COLO668 (cell line): ENCODE measurements around the gene SEC14L1.
A peak's percentile ranks its signal among the peaks of the same experiment; 100 is the strongest.
"Not testable (repeated sequence)": the region's sequence is repeated elsewhere in the genome, so short reads cannot be mapped to it uniquely, and the experiment has no call there.

ENCODE experiments used
- DNase-seq: peaks from one replicate; lab custom pipeline; 2025; ENCODE audit not compliant: unreplicated experiment; lab: John Stamatoyannopoulos, UW

Gene SEC14L1

DNA sequence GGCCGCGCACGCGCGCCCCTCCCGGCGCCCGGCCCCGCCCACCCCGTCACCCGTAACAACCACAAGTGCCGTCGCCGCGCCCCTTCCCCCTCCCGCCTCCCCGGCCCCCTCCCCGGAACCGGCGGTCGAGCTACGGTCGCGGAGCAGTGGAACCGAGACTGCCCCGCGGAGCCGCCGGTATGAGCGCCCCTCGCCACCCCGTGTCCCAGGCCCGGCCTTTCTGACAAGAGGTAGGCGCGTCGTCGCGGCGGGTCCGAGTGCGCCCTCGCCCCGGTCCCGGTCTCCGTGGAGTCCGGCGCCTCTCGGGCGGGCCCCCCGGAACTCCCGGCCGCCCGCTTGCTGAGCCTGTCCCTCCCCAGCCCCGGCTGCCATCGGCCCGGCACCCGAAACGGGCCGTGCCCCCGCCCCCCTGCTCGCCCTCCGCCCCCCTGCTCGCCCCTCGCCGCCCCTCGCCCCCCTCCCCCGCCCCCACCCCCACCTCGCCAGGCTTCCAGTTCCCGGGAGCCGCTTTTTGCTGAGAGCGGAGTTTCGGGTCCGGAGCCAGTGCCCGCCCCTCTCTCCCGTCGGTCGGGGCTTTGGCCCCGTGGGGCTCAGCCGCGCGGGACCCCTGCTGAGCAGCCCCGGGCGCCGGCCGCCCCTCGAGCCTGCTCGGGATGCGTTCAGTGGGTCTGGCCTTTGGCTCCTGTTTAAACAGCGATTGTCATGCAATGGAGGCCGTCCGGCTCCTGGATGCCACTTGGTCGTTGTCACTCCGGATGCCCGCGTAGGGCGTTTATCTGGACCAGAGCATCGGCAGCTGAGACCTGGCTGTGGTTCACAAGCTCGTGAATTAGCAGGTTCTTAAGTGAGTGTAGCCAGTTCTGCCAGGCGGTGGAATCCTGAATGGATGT is at the start of gene SEC14L1:
Gene SEC14L1, plus strand, starts transcription at position 92 of the 890 bp plus-strand sequence. CDS start 2,628 bp downstream, outside the sequence.
- DNase-seq: peak; percentile 43

DNA sequence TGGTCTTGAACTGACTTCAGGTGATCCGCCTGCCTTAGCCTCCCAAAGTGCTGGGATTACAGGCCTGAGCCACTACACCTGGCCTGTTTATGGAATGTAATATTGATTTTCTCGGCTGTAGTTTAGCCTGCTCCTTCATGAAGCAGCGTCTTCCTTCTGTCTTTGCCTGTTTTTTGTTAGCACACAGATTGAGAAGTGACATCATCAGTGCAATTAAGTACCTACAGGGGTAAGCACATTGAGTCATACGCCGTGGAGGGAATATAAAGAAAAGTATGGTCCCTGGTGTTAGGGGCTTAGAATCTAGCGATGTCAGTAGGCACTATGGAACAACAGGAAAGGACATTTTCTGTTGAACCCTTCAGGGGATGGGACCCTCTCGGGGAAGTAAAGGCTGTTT is 48.7 kb upstream of the SEC14L1 start:
- no peak for DNase-seq

DNA sequence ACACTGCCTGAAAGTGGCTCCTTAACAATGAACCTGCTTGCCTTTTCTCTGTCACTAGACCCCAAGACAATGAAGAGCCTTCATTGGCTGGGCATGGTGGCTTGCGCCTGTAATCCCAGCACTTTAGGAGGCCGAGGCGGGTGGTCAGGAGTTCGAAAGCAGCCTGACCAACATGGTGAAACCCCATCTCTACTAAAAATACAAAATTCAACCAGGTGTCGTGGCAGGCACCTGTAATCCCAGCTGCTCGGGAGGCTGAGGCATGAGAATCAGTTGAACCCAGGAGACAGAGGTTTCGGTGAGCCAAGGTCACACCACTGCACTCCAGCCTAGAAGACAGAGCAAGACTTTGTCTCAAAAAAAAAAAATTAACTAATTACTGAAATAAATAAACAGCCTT is 45.3 kb upstream of the SEC14L1 start:
- no peak for DNase-seq

DNA sequence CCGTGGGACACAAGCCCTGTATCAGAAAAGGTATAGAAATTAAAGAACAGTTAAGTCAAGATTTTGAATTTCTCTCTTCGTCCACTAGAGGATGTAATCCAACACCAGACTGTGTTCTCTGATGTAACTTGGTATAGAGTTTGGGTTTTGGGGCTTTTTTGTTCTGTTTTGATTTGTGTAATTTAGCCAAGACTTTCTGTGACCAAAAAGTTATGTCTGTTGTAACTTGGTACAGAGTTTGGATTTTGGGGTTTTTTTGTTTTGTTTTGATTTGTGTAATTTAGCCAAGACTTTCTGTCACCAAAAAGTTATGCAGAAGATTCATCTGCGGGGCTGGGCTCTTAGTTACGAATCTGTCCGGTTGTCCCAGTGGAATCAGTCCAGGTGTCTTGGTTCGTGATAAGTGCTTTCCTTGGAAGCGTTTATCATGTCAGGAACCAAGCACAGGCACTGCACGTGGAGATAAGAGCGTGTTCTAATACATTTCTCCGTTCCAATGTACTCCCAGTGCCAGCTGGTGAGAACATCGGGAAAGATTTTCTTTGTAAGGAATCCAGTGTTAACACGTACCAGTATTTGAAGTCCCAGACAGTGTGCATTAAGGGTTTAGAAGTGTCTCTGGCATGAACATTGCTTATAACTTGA is 44.1 kb upstream of the SEC14L1 start:
- DNase-seq: no peak

DNA sequence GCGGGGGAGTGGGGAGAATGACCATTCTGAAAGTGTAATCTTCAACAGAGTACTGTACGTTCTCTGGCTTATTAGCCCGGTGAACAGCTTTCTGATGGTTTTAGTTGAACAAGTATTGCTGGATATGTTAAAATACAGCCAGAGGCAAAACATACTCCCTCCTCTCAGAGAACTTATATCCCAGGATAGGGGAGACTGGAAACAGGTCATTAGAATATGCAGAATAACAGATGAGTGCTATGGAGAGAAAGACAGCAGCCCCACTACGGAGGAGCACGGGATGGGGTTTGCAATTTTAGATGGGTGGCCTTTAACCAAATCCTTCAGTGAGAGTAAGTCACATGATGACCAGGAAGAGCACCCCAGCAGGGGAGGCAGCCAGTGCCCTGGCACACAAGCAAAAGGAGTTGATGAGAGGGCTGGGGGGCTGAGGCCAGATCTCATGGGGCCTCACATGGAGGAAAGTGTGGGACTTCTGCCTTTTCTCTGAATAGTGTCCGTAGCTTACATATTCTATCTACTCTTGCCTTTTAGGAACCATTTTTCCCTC is 43.1 kb upstream of the SEC14L1 start:
- DNase-seq: no peak

DNA sequence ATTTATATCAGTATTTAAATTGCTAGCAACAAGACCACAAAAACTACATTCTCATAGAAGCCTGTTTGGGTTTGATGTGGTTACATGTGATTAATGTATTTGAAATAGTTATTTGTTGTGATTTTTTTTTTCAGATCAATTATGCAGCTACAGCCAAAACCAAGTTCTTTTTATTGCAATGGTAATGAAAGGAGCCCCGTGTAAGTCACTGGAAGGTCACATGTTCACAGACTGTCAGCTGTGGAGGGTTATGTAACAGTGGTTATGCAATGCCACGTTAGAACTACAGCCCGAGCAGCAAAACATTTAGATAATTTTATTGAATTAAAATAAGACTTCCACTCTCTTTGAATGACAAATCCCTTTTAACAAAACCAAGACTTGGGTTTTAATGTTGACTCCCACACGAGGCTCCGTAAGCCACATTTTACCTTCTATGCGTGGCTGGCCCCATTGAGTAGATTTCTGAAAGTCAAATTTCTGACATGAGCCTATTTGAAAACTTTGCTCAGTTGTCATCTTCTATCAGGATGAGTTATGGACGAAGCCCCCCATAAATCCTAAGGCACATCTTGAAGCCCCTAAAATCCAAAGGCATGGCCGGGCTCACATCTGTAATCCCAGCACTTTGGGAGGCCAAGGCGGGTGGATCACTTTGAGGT is 41.8 kb upstream of the SEC14L1 start:
- no peak for DNase-seq

DNA sequence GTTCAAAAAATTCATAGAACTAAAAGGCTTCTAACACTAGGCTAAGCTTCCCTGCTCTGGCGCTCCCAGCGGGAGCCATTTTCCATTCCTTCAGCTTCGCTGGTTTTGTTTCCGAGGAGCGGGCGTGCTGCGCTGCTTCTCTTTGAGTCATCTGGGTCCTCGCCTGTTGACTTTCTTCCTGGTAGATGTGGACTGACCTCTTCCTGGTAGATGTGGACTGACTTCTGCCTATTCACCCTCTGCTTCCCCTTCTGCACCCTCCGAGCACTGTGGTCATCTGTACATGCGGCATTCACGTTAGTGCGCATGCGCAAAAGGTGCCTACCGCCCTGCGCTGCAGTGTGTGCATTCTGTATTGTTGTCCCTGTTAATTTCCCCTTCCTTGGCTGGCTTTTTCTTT is 40.8 kb upstream of the SEC14L1 start:
- no peak for DNase-seq

DNA sequence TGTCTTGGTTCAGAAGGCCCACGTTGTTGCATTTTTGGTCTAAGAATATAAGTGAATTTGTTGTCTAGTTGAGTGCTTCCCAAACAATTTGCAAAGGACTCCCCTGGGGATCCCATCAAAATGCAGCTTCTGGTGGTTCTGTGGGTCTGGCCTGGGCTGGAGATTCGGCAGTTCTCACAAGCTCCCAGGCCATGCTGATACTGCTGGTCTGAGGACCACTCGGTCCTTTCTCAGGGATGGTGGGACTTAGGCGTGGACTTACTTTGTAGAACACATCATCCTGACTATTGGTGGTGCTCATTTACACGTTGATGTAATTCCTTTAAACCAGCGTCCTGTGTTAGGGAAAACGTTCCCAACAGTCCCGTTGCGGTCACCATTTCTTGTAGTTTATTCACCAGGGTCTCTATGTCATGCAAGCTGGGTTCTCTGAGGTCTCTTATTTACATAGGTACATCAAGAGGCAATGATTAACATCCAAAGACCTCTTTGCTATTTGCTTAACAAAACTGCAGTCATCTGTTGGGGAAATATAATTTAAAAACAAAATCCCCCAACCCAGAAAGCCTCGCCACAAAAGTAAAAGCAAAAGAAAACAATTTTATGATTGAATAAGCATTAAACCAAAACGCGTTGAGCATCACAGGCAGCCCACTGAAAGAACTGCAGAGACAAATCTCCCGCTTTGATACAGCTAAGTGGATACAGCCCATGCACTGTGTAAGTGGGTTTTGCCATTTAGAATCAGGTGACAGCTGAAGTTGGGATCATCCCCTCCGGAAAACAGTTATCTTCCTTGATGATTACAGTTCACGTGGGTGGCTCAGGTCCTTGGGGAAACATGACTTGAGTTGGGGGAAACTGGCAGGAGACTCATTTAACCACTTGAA is 39.0 kb upstream of the SEC14L1 start:
- no peak for DNase-seq

DNA sequence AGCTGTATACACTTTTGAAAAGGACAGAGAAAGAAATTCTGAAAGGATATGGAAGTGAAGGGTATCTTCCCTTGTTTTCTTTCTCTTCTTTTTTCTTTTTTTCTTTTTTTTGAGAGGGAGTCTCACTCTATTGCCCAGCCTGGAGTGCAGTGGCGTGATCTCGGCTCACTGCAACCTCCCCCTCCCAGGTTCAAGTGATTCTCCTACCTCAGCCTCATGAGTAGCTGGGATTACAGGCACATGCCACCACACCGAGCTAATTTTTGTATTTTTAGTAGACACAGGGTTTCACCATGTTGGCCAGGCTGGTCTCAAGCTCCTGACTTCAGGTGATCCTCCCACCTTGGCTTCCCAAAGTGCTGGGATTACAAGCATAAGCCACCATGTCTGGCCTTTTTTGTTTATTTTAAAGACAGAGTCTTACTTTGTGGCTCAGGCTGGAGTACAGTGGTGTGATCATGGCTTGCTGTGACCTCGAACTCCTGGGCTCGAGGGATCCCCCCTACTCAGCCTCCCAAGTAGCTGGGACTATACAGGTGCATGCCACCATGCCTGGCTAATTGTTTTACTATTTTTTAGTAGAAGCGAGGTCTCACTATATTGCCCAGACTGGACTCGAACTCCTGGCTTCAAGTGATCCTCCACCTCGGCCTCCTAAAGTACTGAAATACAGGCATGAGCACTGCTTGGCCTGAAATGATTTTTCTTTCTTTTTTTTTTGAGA is 38.2 kb upstream of the SEC14L1 start:
- DNase-seq: not testable (repeated sequence)

DNA sequence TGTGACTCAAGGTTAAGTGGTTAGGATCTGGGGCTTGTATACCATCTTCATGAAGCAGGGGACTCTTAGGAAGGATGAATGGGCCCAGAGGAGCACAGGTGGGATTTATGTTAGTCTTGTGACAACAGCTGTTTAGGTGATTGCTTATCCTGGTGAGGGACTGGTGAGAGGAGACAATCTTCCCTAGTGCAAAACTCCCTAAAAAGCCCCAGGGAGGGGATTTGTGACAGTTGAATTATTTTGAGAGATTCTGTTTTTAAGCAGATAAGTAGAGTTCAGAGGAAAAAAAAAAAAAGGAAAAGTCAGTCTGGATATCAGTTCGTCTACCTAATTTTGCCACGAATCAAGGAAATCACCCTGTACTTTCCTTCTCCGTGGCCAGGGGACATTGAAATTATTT is 35.1 kb upstream of the SEC14L1 start:
- DNase-seq: no peak

DNA sequence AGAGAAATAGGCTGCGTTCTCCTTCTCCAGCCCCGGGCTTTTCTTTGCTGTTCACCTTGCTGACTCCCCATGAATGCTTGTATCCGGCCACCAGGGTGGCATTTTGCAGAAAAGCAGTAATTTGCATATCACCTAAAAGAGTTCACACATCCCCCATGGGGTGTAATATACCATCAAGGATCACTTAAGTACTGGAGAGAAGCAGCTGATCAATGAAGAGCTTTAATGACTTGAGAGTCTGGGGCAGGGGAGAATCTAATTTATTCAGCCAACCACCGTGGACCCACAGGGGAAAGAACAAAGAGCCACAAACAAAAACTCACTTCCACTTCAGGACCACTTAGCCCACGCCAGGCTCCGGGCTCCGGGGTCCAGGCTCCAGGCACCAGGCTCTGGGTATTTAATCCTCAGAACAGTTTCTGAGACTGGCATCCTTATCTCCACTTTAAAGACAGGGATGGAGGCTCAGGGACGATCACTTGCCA is 33.9 kb upstream of the SEC14L1 start:
- DNase-seq: no peak

DNA sequence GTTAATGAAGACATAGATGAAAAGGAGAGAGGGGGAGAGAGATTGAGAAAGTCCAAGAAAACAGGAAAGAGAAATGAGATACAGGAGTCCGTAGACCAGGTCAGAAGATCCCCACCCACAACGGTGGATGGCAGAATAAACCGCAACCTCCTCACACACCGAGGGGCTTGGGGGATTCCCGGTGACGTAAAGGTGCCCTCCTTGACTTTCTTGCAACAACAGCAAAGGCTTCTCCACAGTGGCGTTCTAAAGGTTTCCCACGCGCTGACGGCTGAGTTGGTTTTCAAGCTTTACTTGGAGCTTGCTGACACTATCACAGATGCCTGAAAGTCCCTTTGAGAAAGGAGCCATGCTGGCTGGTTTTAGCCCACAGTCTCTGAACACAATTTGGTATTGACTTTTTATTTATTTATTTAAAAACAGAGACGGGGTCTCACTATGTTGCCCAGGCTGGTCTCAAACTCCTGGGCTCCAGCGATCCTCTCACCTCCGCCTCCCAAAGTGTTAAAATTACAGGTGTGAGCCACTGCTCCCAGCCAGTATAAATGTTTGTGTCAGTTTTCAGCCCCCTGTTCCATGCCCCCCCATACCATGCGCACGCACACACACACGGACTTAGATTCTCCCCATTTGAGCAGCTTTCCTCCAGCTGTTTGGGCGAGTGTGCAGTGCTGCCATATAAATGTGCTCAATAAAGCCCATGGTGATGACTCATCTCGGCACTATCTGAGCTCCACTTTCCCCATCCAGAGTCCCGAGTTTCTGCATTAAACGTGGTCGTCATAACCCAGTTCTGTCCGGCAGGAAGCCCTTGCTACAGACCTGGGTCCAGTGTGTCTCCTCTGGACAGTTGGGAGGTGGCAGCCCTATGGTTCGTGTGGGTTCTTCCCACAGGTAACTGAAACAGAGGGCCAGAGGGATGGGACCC is 33.0 kb upstream of the SEC14L1 start:
- no peak for DNase-seq

DNA sequence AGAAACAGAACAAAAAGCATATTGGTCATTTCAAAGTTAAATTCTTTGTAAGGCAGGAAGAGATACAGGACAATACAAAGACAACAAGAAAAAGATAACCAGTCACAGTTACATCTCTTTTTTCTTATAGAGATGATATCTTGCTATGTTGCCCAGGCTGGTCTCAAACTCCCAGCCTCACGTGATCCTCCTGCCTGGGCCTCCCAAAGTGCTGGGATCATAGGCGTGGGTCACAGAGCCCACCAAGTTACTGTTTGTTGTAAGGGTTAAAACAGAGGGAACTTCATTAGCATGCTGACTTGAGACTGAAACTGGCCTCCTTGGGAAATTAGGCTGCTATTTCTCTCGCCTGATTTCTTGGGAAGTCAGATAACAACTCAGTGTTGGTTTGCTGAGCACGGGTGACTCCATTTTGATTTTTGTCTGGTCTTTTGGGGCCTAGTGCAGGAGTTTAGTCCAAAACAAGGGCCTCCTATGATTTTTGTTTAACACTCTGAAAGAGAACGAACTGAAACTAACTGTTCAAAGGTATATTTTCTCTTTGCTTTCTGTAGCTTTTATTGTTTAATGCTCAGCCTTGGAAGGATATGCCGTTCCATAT is 31.5 kb upstream of the SEC14L1 start:
- no peak for DNase-seq

DNA sequence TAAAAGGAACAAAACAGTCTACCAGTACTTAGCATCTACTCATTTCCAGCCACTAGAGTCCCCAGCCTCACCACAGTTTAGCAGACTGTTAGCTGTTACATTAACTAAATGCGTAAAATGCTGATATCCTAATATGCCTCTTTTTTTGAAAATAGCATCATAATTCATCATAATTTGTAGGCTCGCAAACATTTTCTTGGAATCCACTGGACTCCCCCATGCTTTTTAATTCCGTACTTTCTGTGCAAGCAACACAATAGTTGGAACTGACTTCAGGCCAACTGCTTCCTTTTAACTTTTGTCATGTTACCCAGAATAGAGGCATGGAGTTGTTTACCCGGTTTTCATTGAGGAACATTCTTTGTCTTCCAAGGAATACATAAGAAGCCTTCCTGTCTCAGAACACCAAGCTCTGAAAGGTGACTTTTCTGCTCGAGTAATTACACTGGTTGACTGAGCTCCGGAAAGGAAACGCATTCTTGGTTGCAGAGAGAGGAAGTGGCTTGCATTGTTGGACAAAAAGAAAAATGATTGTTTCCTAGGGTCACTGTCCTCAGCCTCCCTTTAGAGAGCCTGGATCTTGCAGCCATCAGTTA is 30.9 kb upstream of the SEC14L1 start:
- no peak for DNase-seq

DNA sequence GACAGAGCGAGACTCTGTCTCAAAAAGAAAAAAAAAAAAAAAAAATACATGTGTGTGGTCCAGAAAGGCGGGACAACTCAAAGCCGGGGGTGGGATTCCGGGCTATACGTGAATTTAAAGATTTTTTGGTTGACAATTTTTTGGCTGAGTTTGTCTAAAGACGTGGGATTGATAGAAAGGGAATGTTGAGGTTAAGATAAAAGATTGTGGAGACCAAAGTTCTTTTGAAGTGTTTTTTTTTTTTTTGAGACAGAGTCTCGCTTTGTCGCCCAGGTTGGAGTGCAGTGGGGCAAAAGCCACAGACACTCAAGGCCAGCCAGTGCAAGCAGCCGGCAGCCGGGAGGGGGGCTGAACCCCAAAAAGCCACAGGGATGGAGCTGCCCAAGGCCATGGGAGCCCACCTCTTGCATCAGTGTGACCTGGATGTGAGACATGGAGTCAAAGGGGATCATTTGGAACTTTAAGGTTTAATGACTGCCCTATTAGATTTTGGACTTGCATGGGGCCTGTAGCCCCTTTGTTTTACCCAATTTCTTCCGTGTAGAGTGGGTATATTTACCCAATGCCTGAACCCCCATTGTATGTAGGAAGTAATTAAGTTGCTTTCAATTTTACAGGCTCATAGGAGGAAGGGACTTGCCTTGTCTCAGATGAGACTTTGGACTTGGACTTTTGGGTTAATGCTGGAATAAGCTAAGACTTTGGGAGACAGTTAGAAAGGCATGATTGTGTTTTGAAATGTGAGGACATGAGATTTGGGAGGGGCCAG is 29.4 kb upstream of the SEC14L1 start:
- DNase-seq: not testable (repeated sequence)

DNA sequence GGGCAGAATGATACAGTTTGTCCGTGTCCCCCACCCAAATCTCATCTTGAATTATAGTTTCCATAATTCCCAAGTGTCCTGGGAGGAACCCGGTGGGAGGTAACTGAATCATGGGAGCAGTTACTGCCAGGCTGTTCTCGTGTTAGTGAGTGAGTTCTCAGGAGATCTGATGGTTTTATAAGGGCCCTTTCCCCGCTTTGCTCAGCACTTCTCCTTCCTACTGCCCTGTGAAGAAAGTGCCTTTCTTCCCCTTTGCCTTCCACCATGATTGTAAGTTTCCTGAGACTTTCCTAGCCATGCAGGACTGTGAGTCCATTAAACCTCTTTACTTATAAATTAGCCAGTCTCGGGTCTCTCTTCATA is 28.9 kb upstream of the SEC14L1 start:
- DNase-seq: no peak

DNA sequence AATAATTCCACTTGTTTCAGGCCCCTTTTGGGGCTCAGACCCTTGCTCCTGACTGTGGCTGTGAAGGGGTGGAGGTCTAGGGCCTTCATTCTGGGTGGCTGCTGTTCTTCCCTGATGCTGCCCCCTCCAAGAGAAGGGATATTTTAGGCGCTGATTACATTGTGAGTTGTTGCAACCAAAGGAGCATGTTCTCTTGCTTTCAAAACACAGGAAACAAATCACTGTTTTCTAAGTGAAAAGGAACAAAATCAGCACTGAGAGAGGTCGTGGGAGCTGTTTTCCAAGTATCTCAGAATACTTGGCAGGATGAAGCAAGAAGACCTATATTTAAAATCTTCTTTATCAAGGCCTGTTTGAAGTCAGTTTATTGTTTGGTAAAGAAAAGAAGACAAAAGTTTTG is 25.3 kb upstream of the SEC14L1 start:
- no peak for DNase-seq
